Nephron progenitor cell (in vitro differentiated cells): ENCODE measurements around the gene FERMT2.

ENCODE experiments used
- DNase-seq: peaks from one replicate; pipeline ENCODE4 v3.0.0; 2021
- H3K27ac Mint-ChIP-seq: 2 replicates; pipeline ENCODE4 v1.8.0; 2021; ENCODE audit warnings: mild to moderate bottlenecking, moderate library complexity, mixed read lengths
- H3K27me3 Mint-ChIP-seq: 2 replicates; pipeline ENCODE4 v1.8.0; 2021; ENCODE audit warnings: mild to moderate bottlenecking, low read depth, mixed read lengths; ENCODE audit not compliant: poor library complexity
- H3K36me3 Mint-ChIP-seq: 2 replicates; pipeline ENCODE4 v1.8.0; 2021; ENCODE audit warnings: low read depth, mixed read lengths
- H3K4me1 Mint-ChIP-seq: 2 replicates; pipeline ENCODE4 v1.8.0; 2021; ENCODE audit warnings: mixed read lengths
- H3K4me3 Mint-ChIP-seq: 2 replicates; pipeline ENCODE4 v1.8.0; 2021; ENCODE audit warnings: mild to moderate bottlenecking, moderate library complexity, mixed read lengths
- H3K9me3 Mint-ChIP-seq: 2 replicates; pipeline ENCODE4 v1.8.0; 2021; ENCODE audit warnings: mild to moderate bottlenecking, moderate library complexity, mixed read lengths
- CTCF ChIP-seq: fragments of 200-600 bp; sonication (generic); IDR thresholded peaks from 2 replicates; pipeline ENCODE4 v1.5.0; 2021; ENCODE audit warnings: antibody characterized with exemption

The FERMT2 gene, protein sequence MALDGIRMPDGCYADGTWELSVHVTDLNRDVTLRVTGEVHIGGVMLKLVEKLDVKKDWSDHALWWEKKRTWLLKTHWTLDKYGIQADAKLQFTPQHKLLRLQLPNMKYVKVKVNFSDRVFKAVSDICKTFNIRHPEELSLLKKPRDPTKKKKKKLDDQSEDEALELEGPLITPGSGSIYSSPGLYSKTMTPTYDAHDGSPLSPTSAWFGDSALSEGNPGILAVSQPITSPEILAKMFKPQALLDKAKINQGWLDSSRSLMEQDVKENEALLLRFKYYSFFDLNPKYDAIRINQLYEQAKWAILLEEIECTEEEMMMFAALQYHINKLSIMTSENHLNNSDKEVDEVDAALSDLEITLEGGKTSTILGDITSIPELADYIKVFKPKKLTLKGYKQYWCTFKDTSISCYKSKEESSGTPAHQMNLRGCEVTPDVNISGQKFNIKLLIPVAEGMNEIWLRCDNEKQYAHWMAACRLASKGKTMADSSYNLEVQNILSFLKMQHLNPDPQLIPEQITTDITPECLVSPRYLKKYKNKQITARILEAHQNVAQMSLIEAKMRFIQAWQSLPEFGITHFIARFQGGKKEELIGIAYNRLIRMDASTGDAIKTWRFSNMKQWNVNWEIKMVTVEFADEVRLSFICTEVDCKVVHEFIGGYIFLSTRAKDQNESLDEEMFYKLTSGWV

DNA sequence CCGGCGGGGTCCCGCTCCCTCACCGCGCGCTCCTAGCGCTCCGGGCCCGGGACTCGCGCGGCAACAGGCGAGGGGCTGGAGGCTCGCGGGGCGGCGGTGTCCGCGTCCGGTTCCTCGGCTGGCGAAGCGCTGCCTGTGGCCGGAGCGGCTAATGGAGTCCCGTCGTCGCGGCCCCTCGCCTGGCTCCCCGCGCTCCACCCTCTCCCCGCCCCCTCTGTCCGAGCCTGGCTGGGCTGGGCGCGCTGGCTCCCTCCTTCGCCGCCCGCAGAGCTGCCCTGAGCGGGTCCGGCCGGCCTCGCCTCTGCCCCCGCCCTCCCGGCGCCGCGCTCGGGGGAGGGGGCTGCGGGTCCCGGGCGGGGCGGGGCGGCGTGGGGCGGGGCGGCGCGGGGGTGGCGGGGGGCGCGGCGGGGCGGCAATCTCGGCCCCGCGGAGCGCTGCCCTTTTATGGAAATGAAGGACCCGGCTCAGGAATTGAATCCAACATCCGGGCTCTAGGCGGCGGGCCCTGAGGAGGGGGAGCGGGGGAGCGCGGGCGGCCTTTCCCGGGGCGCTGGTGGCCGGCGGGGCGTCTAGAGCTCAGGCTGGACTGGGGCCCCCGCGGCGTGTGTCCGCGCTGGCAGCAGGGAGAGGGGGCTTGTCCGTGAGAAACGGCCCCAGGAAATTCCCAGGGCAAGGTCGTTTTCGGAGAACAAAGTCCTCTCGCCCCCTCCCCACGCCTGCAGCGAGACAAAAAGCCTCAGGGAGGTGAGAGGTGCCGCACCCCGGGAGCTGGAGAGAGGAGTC is at the start of gene FERMT2:
TSS of gene FERMT2 (minus strand) at position 153 of the 783 bp plus-strand sequence. CDS start 482 bp downstream, outside the sequence.
- Mint-ChIP-seq H3K9me3 (no peaks in the 10 kb centered on the region), H3K4me3 (peak within 1 kb of the TSS; percentile 100), H3K4me1 (peaks cover 65% of the 10 kb centered on the region), H3K27me3 (no peaks in the 10 kb centered on the region), H3K27ac (peak within 1 kb of the TSS; percentile 99), H3K36me3 (peaks cover 15% of the 10 kb centered on the region)
- TF ChIP-seq CTCF, result no peak
- DNase-seq, result peak; percentile 94

DNA sequence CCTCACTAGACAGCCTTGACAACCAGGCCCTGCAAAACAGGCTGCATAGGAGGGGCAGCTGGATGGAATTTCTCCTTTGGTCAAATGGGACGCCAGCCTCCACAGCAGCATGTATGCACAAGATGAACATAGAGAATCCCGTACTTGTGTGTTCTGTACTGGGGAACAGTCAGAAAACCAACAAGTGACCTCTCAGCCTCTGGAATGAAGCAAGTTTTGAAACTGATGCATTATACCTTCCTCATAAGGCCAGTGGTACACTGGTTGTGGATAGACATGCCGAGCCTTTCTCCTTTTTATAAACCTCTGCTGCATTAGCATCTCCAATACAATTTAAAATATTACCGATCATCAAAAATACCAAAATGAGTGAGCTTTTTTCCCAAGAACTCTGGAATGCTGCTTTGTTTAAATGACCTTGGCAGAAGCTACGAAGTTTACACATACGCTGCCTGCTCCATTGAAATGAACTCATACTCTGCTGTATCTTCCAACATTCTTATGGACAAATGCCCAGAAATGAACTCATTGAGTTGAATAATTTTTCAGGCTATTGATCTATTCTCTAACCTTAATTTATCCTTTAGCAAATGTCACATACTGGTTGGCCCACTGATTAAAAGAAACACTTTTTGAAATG is 47.6 kb upstream of the FERMT2 start:
- Mint-ChIP-seq H3K27me3 (no peaks in the 10 kb centered on the region), H3K36me3 (no peaks in the 10 kb centered on the region), H3K4me3 (no peak overlapping the region)

GRCh38 chr14:52996493-52996892 is 45.6 kb upstream of the FERMT2 start:
- no peaks in the 10 kb centered on the region for H3K27me3 Mint-ChIP-seq
- H3K4me1 Mint-ChIP-seq, result peaks cover 2% of the 10 kb centered on the region

More for the DNA sequence above, 47.6 kb upstream of the FERMT2 start:
- H3K4me1 Mint-ChIP-seq, result peaks cover 15% of the 10 kb centered on the region
- H3K27ac Mint-ChIP-seq, result no peak overlapping the region
- peaks cover 3% of the 10 kb centered on the region for H3K9me3 Mint-ChIP-seq
- TF ChIP-seq CTCF, result no peak
- no peak for DNase-seq

DNA sequence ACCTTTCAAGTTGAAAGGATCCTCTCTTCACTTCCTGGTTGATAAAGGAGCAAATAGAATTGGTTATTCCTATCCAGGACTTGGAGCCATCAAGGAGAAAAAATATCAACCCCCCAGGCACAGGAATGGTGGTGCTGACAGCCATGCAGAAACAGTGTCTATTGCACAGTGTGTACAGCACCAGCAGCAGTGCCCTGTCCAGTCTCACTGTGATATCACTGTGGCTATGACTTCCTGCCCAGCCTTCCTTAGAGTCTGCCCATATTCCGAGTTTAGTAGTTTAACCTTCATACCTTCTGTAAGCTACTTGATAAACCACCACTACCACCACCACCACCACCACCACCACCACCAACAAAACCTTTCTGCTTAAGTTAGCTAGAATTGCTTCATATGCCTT is 45.1 kb upstream of the FERMT2 start:
- Mint-ChIP-seq H3K9me3 (peaks cover 7% of the 10 kb centered on the region), H3K4me3 (no peak overlapping the region), H3K27me3 (no peaks in the 10 kb centered on the region), H3K27ac (no peak overlapping the region), H3K4me1 (no peaks in the 10 kb centered on the region), H3K36me3 (no peaks in the 10 kb centered on the region)
- no peak for TF ChIP-seq CTCF
- DNase-seq, result no peak

More at GRCh38 chr14:52996493-52996892, 45.6 kb upstream of the FERMT2 start:
- DNase-seq, result no peak
- H3K36me3 Mint-ChIP-seq, result no peaks in the 10 kb centered on the region
- H3K27ac Mint-ChIP-seq, result no peak overlapping the region
- H3K9me3 Mint-ChIP-seq, result peaks cover 7% of the 10 kb centered on the region
- H3K4me3 Mint-ChIP-seq, result no peak overlapping the region
- TF ChIP-seq CTCF, result no peak

DNA sequence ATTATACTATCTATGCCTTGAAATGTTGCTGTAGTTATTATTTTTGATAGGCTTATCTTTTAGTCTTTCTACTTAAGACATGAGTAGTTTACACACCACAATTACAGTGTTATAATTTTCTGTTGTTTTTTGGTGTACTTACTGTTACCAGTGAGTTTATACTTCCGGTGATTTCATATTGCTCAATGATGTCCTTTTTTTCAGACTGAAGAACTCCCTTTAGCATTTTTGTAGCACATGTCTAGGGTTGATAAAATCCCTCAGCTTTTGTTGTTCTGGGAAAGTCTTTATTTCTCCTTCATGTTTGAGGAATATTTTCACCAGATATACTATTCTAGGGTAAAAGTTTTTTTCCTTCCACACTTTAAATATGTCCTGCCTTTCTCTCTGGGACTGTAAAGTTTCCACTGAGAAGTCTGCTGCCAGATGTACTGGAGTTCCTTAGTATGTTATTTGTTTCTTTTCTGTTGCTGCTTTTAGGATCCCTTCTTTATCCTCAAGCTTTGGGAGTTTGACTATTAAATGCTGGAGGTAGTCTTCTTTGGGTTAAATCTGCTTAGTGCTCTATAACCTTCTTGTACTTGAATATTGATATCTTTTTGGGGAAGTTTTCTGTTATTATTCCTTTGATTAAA is 41.5 kb upstream of the FERMT2 start:
- H3K4me1 Mint-ChIP-seq, result no peaks in the 10 kb centered on the region
- H3K36me3 Mint-ChIP-seq, result no peaks in the 10 kb centered on the region
- H3K9me3 Mint-ChIP-seq, result peaks cover 4% of the 10 kb centered on the region
- no peak overlapping the region for H3K4me3 Mint-ChIP-seq
- TF ChIP-seq CTCF, result no peak
- no peak overlapping the region for H3K27ac Mint-ChIP-seq
- no peak for DNase-seq
- H3K27me3 Mint-ChIP-seq, result no peaks in the 10 kb centered on the region
